ENCODE data around the gene IPO4.

The IPO4 gene

DNA sequence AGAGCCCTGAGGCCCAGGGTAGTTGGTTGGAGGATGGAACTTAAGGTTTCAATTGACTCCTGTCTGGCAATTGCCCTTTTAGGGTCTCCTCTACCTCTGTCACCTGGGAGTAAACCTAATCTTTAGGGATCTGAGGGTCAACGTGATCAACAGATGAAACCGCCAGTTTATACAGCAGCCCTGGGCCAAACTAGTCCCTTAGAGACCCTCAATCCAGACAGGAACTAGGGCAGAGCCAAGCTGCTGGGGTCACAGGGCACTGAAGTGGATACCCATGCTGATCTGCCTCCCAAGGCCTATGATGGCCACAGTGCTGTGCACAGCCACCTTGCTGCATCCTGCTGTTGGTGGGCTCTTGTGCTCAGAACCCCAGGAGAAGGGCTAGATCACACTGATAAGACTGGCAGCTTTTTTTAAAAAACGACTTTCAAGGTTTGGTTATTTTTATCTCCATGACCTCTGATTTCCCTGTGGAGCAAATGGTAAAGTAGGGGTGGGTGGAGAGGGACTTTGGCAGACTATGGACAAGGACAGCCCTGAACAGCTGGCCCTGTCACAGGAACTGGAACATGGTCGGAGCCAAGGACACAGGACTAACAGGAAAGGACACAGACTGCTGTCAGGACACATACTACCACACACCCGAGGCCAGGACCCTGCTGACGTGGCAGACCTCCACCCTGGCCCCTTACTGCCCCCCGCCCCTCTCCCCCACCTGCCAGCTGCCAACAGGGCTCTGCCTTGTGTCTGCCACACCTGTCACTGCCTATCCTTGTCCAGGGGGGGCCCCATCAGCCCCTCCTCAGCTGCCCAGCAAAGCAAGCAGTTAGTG lies 57.7 kb downstream of the IPO4 start:
- Histone ChIP-seq H3K9me3 (ENCODE audit: insufficient read depth, low read length) (no peaks in the 10 kb centered on the region), H3K27me3 (ENCODE audit: insufficient read depth, insufficient read length) (peaks cover 4% of the 10 kb centered on the region), H3K4me3 (ENCODE audit: insufficient read length, low read depth) (no peak overlapping the region), H3K36me3 (ENCODE audit: insufficient read depth, insufficient read length, low read length) (no peaks in the 10 kb centered on the region), H3K4me1 (ENCODE audit: insufficient read depth, insufficient read length) (peaks cover 7% of the 10 kb centered on the region), H3K9ac (ENCODE audit: insufficient read length, low read depth) (no peak overlapping the region)
- TF ChIP-seq YY1 (IDR thresholded peaks at IDR 0.05; ENCODE audit: insufficient read depth, insufficient read length) = no peak
- TF ChIP-seq ZNF274 (IDR thresholded peaks at IDR 0.05; ENCODE audit: low read depth, low read length) = no peak
- no peak for TF ChIP-seq SUZ12 (IDR thresholded peaks at IDR 0.05; ENCODE audit: extremely low read depth, insufficient read depth, insufficient read length)
- DNase-seq (ENCODE audit: low read depth, low spot score) = no peak

DNA sequence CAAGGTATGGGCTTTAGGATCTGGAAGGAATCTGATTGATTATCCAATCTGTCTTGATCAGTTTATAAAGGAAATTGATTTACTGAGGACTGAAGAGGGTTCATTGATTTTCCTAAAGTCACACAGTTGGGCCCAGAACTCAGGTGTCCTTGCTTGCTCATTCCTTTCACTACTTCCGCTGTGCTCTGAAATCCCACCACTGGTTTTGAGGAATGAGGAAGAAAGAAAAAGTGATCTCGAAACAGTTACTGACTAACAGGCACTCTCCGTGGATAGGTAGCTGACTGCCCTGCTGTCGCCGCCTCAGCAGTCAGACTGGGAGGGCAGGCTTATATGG lies 58.3 kb downstream of the IPO4 start, which contains the start of gene FITM1:
FITM1 (plus strand) TSS at position 280 of the 337 bp plus-strand sequence. CDS start 905 bp downstream, outside the sequence.
- Histone ChIP-seq H3K4me1 (ENCODE audit: insufficient read depth, insufficient read length) (peaks cover 7% of the 10 kb centered on the region), H3K27me3 (ENCODE audit: insufficient read depth, insufficient read length) (peaks cover 3% of the 10 kb centered on the region), H3K9me3 (ENCODE audit: insufficient read depth, low read length) (no peaks in the 10 kb centered on the region), H3K4me3 (ENCODE audit: insufficient read length, low read depth) (no peak within 1 kb of the TSS), H3K9ac (ENCODE audit: insufficient read length, low read depth) (no peak within 1 kb of the TSS), H3K36me3 (ENCODE audit: insufficient read depth, insufficient read length, low read length) (no peaks in the 10 kb centered on the region)
- DNase-seq (ENCODE audit: low read depth, low spot score) = no peak
- TF ChIP-seq ZNF274 (IDR thresholded peaks at IDR 0.05; ENCODE audit: low read depth, low read length) = no peak
- TF ChIP-seq SUZ12 (IDR thresholded peaks at IDR 0.05; ENCODE audit: extremely low read depth, insufficient read depth, insufficient read length) = no peak
- no peak for TF ChIP-seq YY1 (IDR thresholded peaks at IDR 0.05; ENCODE audit: insufficient read depth, insufficient read length)
